PC-3 (cell line): ENCODE data around the gene PADI6.

Experiments
- CTCF ChIP-seq: fragments of 300-600 bp; sonication (generic); conservative IDR thresholded peaks from 2 replicates; pipeline ENCODE4 v1.5.1; 2017; ENCODE audit warnings: antibody characterized with exemption, low read depth, mild to moderate bottlenecking, low read length
- EZH2 ChIP-seq: fragments of 300-600 bp; sonication (generic); IDR thresholded peaks from one replicate; pipeline ENCODE4 v1.6.1; 2017; ENCODE audit warnings: antibody characterized with exemption, mild to moderate bottlenecking, low read length; ENCODE audit not compliant: unreplicated experiment

- TF ChIP-seq CTCF: no peak
- TF ChIP-seq EZH2: no peak
These were observed 37.4 kb downstream of the PADI6 start for GRCh38 chr1:17409391-17409811.
